GF-D8 (cell line): ENCODE data around the gene HAP1.
"Not testable (repeated sequence)": the region's sequence is repeated elsewhere in the genome, so short reads cannot be mapped to it uniquely, and the experiment has no call there.

Source experiments
- DNase-seq: peaks from one replicate; lab custom pipeline; 2025; lab: John Stamatoyannopoulos, UW

The HAP1 gene, protein sequence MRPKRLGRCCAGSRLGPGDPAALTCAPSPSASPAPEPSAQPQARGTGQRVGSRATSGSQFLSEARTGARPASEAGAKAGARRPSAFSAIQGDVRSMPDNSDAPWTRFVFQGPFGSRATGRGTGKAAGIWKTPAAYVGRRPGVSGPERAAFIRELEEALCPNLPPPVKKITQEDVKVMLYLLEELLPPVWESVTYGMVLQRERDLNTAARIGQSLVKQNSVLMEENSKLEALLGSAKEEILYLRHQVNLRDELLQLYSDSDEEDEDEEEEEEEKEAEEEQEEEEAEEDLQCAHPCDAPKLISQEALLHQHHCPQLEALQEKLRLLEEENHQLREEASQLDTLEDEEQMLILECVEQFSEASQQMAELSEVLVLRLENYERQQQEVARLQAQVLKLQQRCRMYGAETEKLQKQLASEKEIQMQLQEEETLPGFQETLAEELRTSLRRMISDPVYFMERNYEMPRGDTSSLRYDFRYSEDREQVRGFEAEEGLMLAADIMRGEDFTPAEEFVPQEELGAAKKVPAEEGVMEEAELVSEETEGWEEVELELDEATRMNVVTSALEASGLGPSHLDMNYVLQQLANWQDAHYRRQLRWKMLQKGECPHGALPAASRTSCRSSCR

DNA sequence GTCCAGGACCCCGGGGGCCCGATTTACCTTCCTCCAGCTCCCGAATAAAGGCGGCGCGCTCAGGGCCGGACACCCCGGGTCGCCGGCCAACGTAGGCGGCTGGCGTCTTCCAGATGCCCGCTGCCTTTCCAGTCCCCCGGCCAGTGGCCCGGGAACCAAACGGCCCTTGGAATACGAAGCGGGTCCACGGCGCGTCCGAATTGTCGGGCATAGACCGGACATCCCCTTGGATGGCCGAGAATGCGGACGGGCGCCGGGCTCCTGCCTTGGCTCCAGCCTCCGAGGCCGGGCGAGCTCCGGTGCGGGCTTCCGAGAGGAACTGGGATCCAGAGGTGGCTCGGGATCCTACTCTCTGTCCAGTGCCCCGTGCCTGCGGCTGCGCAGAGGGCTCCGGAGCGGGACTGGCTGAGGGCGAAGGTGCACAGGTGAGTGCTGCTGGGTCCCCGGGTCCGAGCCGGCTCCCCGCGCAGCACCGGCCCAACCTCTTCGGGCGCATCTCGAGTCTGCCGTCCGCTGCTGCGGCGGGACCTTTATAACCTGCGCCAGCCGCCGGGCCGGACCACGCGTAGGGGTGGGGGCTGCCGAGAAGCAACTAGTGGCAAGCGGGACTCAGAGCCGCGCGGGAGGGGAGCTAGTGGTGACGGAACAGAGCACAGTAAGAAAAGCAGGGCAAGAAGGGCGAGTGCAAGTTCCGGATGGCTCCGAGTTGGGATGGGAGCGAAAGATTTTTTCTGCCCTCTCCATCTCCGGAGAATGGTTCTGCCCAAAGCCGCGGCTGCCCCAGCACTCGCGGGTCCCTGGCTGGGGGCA lies at the start of gene HAP1:
TSS of gene HAP1 (minus strand) at position 505 of the 810 bp plus-strand sequence. CDS start at position 496, 9 bp downstream.
- DNase-seq, result no peak

DNA sequence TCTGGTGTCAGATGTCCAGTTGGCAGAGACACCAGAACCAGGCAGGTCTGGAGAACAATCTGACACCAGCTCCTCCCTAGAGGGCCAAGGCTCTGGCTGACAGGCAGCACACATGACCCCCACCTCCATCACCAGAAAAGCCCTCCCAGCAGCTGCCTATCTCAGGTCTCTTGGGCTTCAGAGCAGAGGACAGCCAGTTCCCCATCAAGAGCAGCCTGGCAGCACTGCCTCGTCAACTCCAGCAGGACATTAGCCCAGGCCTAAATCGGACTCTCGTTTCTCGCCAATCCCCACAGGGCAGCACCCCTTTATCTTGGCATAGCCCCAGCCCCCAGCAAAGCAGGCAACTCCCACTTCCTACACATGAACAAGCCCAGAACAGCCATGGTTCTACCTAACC lies 47.7 kb upstream of the HAP1 start:
- no peak for DNase-seq

DNA sequence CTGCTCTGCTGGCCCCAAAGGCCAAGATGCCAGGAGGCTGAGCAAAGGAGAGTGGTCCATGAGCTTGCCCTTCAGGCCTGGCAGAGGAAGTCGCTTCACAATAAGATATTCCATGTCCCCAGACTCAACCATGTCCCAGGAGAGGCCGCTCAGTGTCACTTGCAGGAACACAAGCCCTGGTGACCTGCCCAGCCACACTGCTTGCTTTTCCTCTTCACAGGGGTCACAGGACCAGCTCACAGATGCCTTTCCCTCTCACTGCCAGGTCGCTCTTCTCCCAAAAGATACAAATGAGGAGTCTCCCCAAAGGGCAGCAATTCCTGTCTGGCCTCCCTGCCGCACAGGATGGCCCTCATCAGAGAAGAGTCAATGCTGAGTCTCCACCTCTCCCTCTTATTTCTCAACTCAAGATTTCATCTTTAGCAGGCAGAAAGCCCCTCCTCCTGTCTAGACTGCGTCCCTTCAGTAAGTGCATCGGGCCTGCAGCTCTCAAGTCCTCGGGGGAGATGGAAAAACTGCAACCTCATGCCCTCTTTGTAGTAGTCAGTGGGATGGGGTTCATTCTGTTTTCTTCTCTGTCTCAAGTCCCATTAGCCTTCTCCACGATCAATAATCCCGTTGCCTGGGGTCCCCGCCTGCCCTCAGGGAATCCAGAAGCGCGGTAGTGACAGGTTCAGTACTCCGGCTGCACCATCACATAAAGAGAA lies 47.1 kb upstream of the HAP1 start:
- no peak for DNase-seq

DNA sequence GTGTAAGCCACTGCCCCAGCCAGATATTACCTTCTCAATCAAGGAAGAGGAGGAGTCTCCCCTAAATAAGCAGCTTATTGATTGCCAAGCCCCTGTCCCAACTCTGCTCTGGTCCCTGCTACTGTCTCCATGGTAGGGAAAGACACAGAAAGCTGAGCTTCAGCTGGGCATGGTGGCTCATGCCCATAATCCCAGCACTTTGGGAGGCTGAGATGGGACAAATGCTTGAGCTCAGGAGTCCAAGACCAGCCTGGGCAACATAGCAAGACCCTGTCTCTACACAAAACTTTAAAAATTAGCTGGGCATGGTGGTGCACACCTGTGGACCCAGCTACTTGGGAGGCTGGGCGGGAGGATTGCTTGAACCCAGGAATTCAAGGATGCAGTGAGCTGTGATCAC lies 45.5 kb upstream of the HAP1 start:
- no peak for DNase-seq

DNA sequence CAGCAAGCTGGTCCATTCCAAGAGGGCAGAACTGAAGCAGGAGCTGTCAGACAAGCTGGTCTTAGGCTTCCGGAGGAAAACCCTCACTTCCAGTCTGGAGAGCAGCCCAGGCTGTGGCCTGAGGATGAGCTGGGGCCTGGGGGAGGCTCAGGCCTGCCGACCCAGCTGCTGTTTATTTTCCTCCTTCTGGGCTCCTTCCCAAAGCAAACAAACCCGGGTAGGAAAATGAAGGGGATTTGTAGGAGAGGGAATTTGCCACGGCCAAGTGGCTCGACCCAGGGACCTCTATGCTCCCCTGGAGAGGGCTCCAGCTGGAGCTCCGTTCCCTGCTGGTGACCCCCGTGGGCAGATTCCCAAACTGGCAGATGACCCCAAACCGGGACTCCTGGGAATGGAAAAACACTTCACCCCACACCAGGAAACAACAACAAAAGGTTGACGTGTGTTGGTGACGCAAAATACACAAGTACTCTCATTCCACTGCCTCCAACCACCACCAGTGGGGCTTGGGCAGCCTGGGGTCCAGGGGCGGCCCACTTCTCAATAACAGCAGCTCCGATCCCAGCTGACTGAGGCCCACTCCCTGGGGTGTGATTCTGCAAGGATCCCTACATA lies 43.2 kb upstream of the HAP1 start:
- no peak for DNase-seq

DNA sequence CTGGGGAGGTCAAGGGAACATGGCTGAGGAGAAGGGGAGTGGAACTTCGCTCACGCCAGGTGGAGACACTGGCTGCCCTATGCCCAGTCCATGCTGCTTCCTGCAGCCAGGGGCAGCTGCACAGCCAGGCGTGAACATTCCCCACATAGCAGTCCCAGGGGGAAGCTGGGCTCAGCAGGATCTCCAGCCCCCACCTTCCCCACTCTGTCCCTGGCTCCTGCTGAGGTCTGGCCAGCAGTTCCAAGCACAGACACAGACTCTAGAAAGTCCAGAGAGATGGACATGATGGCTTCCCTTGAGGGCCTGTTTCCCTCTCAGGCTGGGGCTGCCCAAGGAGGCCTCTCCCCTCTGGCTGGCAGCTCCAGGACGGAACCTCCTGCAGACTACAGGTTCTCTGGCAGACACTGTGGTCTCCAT lies 42.7 kb upstream of the HAP1 start:
- DNase-seq, result no peak

DNA sequence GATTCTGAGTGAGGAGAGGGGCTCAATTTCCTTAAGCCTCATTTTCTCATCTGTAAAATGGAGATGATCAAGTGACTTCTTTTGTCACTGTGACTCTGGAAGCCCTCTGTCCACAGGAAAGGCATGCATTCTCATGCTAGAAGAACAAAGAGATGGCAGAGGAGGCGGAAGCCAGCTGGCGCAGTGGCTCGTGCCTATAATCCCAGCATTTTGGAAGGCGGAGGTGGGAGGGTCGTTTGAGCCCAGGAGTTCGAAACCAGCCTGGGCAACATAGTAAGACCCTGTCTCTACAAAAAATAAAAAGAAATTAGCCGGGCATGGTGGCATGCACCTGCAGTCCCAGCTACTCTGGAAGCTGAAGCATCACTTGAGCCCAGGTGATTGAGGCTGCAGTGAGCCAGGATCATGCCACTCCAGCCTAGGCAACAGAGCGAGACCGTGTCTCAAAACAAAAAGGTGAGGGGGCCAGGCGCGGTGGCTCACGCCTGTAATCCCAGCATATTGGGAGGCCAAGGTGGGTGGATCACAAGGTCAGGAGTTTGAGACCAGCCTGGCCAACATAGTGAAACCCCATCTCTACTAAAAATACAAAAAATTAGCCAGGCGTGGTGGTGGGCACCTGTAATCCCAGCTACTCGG lies 41.9 kb upstream of the HAP1 start:
- DNase-seq, result not testable (repeated sequence)

DNA sequence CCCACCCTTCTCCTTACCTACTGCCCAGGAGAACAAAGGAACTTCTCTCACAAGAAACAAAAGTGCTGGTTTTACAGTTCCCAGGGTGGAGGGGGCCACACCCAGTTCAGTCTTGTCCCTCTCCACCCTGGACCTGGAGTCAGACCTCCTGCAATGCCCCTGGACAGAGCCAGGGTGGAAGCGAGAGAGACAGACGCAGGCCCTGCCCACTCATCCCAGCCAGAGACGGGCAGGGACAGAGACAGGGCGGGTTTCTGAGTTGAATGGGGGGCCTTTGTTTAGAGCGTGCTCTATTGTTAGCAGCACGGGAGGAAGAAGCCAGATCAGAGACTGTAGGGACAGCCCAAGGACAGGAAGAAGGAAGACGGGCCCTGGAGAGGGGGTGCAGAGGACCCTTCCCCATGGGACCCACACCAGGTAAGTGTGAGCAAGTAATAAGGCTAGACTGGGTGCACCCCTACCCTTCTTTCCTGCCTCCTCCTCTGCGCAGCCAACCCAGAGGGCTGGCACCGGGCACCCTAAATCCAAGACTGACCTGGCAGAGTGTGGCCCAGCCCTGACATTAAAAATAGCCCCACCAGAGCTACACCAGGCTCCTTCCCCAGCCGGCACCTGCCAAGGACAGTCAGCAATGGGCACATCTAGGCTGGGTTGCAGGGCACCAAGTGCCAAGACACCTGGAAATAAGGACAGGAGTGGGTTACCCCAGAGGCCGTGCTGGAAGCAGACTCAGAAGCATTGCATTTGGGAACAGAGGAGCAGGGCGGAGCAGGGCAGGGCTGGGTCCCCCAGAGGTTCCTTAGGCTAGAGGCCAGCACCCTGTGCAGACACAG lies 41.2 kb upstream of the HAP1 start:
- no peak for DNase-seq

DNA sequence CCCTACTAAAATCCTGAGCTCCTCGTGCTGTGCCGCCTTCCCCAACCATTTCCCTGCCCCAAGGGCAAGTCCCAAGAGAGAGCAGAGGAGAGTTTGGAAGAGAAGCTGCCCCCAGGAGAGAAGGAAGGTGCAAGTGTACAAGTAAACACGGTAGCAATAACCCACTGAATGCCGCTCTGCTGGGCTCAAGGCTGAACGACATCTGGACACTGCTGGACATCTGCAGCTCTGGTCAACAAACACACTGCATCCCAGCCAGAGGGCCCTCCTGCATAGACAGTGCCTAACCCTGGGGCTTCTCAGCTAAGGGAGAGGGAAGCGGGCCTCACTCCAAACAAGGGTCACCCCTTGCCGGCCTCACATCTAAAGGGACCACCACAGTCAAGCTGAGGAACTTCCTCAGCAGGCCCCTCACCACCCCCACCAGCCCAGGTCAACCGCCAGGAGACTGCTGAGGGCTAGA lies 39.3 kb upstream of the HAP1 start:
- no peak for DNase-seq

DNA sequence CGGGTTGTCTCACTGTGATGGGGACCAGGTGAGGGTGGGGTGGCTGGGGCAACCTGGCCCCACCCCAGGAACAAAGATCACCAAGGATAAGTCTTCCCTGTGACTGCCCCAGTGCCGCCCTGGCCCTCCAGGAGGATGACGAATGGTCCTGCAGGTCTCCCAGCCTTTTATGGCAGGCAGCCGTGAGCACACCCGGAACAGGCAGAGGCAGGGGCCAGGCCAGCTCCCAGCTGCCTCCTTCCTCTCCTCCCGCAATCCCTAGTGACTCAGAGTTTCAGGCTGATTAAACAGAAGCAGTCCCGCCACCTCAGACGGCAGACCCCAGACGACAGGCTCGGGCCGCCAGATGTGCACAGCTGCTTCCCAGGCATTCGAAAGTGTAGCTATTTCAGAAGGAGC lies 38.7 kb upstream of the HAP1 start:
- no peak for DNase-seq

DNA sequence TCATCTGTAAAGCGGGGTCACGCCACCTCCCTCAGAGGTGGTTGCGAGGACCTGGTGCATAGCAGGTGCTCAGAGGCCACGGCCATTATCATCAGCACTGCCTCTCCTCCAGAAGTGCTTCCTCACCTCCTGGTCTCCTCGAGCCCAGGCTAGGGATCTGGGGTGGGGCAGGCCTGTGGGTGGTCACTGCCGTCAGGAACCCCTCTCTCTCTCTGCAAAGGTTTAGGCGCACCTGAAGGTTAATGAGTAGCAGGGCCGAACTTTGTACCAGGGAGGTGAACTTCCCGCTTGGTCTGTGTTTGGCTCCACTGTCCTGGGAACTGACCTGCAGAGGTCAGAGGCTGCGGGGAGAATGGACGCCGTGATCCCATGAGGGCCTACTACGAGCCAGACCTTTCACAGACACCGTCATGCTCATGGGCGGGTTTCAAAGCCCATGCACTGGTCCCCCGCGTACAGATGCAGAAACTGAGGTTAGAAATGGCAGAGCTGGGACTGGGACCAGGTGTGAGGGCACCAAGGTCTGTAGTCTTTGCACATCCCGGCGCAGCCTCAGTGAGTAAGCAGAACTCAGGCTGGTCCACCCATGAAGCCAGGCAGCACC lies 38.2 kb upstream of the HAP1 start:
- no peak for DNase-seq

DNA sequence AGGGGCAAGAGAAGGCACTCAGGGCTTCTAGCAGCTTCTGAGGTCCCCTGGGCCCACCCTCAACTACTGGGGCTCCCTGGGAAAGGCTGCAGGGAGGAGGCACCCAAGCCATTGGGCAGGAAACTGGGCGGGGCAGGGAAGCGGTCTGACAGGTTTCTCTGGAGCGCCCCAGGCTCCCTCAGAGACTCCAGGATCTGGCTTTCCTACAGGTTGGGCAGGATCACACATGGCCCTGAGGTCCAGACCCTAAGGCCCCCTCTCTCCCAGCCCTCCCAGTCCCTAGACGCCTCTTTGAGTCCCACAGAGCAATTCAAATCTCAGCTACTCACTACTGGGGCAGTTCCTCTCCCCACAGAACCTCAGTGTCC lies 37.8 kb upstream of the HAP1 start:
- DNase-seq, result no peak

DNA sequence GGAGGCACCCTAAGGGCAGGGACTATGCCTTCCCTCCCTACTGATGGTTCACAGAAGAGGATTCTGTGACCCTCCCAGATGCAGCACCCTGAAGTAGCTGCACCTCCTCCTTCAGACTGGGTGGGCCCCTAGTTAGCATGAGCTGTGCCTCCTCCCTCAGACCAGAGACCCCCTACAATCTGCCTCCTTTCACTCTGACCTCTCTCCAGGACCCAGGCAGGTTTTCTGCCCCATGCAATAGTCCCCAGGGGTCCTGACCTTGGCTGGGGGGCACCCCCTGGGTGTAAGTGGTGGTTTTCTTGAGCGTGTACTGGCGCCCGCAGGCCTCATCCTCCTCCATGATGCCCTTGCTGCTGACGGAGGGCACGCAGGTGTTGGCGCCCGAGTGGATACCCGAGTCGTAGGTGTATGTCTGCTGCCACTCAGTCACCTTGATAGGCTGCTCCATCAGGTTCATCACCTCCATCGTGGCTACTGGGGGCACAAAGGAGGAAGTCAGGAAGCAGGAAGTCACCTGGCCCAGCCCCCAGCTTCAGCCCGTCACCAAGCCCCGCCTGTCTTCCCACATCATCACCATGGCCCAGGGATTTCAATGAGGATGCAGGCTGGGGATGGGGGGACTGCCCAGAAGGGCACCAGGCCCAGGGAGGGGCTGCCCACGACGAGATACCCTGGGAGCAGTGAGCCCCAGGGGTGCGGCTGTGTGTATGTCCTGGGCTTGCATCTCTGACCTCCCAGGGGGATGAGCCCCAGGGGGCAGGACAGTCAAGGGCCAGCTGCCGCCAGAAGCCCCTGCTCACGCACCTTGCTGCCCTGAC lies 37.2 kb upstream of the HAP1 start:
- DNase-seq, result no peak

DNA sequence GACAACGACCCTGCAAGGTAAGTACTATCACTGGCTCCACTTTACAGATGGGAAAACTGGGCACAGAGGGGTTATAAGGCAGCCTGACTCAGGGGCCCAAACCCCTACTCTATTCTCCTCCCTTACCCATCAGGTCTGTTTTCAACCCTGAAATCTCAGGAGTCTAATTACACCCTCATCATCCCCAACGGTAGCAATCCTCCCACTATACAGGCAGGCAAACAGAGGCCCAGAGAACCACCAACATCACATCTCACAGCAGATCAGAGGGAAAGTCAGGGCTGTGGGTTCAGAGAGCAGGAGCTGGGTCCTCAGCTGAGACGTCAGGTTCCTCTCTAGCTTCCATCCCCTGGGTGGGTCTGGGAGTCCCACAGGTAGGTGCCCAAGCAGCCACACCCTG lies 35.5 kb upstream of the HAP1 start:
- no peak for DNase-seq

DNA sequence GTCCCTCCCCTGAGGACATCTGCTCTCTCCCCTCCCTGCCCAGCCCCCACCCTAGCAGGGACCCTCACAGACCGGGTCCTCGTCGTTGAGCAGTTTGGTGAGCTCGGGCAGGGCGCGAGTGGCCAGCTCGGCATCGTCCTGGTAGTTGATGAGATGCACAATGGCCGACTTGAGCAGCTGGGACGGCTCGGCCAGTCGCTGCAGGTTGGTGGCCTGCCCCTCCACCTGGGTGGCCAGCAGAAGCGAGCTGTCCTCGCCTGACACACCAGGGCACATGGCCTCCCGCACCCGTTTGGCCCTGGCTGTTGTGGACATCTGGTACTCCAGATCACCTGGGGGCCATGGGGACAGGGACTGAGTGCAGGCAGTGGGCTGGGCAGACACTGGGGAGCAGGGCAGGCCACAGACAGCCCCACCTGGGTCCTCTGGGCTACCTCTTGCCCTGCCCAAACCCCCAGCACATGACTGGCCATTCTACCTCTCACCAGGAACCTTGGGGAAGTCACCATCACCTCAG lies 35.0 kb upstream of the HAP1 start:
- no peak for DNase-seq

DNA sequence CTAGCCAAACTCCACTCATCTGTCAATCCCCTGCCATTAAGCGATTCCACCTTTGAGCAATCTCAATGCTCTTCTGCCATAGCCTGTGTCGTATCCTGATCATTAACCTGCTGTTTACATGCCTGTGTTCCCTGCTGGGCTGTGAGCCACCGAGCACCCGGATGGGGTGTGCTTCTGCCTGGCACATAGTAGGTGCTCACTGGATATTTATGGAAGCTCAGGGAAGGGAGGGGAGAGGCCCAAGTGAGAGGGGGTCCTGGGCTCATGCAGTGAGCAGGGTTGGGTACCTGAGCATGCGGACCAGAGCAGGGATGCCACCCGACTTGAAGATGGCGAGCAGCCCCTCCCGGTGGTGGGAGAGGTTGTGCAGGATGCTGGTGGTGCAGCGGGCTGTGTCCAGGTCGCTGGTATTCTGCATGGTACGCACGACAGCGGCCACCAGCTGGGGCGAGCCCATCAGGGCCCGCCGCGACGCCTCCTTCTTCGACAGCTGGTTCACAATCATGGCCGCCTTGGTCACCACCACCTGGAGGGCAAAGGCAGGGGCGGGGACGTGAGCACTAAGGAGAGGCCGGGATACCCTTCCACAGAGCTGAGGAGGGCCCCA lies 34.3 kb upstream of the HAP1 start:
- DNase-seq, result no peak

DNA sequence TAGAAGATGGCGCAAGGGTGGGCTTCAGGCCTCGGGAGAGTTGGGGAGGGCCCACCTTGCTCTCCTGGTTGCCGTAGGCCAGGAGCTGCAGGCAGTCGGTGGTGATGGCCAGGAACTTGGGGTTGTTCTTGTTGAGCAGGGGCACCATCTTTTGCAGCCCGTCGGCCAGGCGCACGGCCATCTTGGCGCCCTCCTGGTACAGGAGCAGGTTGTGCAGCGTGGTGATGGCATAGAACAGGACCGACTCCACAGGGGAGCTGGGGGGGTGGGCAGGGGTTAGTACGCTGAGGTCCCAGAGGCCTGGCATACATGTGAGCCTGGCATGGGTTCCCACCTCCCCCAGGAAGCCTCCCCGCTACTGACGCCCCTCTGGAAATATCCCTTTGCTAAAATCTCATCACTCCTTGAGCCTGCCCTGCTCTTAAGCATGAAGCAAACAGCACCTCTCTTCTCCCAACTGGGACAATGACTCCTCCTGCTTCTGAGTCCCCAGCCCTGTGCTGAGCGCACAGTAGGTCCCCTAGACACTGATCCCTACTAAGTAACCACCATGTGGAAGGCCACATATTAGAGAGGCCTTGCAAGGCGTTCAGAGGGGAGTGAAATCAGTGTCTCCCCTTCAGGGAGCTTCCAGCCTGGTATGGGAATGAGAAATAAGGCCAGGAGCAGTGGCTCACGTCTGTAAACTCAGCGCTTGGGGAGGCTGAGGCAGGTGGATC lies 33.0 kb upstream of the HAP1 start:
- no peak for DNase-seq

DNA sequence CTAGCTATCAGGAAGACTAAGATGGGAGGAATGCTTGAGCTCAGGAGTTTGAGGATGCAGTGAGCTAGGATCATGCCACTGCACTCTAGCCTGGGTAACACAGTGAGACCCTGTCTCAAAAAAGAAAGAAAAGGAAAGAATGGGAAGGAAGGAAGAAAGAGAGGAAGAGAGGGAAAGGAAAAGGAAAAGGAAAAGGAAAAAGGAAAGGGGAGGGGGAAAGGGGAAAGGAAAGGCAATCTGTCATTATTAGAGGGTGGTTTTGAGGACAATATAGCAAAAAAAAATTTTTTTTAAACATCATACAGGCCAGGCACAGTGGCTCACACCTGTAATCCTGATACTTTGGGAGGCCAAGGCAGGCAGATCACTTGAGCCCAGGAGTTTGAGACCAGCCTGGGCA lies 31.7 kb upstream of the HAP1 start:
- DNase-seq, result no peak
